ENCODE results near the gene SLCO1A2.

SLCO1A2 gene

GRCh38 chr12:21330682-21331253 lies 3.9 kb downstream of the SLCO1A2 start:
- no peak for DNase-seq (ENCODE audit: low read depth in 1 of 2, low spot score in 1 of 2)

- DNase-seq (ENCODE audit: low read depth in 1 of 2, low spot score in 1 of 2): no peak
These were observed 6.1 kb downstream of the SLCO1A2 start for GRCh38 chr12:21328578-21328977.

- DNase-seq (ENCODE audit: low read depth in 1 of 2, low spot score in 1 of 2): no peak
These were observed 10.2 kb downstream of the SLCO1A2 start for GRCh38 chr12:21324551-21324950.

- no peak for DNase-seq (ENCODE audit: low read depth in 1 of 2, low spot score in 1 of 2)
These were observed 11.0 kb downstream of the SLCO1A2 start for GRCh38 chr12:21323736-21324135.

GRCh38 chr12:21308785-21309184 lies 25.9 kb downstream of the SLCO1A2 start:
- DNase-seq (ENCODE audit: low read depth in 1 of 2, low spot score in 1 of 2): no peak

DNA sequence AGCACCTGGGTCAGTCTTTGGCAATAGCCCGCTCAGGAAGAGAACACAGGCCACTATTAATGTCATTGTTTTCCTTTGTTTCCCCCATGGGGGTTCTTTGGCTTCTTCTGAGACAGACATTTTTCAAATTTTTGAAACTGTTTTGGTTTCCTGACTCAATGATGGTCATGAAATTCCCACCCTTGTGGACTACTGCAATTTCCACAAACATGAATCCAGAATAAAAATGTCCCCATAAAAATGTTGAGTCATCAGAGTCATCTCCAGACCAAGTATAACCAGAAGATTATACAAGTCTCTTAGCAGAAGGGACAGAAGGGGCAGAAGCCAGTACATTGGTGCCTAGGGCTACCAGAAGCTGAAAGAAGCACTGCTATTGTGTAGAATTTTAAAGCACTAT lies 29.1 kb downstream of the SLCO1A2 start:
- DNase-seq (ENCODE audit: low read depth in 1 of 2, low spot score in 1 of 2): no peak

GRCh38 chr12:21300632-21301031 lies 34.1 kb downstream of the SLCO1A2 start:
- no peak for DNase-seq (ENCODE audit: low read depth in 1 of 2, low spot score in 1 of 2)

DNA sequence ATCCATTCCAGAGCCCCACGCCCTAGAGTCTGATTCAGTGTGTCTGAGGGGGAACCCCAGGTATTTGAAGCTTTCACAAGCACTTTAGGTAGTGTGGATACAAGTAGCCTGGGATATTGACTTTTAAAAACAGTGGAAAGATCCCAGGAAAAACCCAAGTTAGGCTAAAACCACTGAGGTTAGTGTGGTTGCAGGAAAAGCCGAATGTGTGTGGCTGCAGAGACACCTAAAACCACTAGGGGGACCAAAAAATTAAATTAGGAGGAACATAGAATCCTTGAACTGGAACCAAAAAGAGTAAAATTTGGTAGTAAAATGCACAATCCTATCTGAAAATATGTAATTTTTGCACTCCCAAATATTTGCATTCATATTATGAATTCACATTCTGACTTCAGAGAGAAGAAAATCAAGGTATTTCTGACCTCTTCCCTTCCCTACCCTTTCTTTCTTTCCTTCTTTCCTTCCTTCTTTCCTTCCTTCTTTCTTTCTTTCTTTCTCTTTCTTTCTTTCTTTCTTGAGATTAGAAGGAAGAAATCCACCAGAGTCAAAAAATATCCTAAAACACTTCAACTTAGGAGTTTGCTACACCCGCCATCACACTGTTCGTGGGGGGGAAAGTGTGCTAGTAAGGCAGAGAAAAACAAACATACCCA lies 37.8 kb downstream of the SLCO1A2 start:
- no peak for DNase-seq (ENCODE audit: low read depth in 1 of 2, low spot score in 1 of 2)

DNA sequence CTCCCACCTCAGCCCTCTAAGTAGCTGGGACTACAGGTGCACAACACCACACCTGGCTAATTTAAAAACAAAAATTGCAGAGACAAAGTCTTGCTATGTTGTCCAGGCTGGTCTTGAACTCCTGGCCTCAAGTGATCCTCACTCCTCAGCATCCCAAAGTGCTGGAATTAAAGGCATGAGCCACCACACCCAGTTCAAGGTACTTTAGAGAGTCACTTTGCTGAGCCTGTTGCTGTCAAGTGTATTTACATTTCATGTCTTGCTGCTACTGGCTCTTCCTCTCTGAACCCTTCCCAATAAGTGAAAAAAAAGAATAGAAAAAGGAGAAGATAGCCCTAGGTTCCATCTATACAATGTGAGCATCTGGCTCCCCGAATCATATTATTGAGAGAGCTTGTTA lies 38.4 kb downstream of the SLCO1A2 start:
- DNase-seq (ENCODE audit: low read depth in 1 of 2, low spot score in 1 of 2): no peak

DNA sequence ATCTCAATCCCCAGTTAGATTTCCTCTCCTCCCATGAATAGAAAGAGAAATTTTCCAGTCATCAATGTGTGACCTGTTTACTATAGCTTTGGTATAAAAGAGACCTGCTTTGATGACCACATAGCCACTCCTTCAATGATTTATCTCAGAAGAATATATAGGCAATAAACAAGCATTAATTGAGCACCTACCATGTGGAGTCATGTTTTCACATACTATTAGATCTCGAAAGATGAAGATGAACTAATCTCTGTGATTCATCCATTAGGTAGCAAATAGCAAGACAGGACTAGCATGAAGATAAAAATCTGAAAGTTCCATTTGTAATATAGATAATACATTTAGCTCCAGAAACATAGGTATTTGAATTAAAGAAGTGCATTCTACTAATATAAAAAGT lies 40.5 kb downstream of the SLCO1A2 start:
- no peak for DNase-seq (ENCODE audit: low read depth in 1 of 2, low spot score in 1 of 2)

DNA sequence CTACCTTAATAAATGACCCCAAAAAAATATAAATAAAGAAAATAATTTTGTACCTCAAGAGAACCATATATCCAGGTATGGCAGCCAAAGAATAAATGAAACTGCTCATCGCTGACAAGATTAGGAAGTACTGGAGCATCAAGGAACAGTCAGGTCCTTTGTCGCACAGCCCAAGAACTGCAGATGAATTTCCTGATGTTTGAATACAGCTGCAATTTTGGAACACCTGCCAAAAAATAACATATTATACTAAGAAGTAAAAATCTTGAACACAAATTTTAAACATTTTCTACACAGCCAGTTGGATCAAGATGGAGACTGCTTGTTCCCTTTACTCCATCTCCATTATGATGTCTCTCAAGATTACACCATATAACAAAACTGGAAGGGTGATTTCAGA lies 42.6 kb downstream of the SLCO1A2 start:
- DNase-seq (ENCODE audit: low read depth in 1 of 2, low spot score in 1 of 2): no peak

DNA sequence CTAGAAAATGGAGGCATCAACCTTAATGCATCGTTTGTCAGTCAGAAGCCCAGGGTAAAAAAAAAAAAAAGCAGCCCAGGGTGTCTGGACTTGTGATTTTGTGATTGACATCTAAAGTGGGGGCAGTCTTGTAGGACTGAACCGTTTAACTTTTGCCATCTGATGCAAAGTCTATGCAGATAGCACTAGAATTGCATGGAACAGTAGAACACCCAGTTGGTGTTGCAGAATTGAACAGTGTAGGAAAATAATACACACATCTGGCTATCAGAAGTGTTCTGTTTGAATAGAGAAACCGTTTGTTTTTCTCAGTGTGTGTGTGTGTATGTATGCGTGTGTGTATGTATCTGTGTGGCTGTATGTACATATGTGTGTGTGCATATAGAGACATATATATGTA lies 45.0 kb downstream of the SLCO1A2 start:
- no peak for DNase-seq (ENCODE audit: low read depth in 1 of 2, low spot score in 1 of 2)

GRCh38 chr12:21276826-21277225 lies 57.9 kb downstream of the SLCO1A2 start:
- DNase-seq (ENCODE audit: low read depth in 1 of 2, low spot score in 1 of 2): no peak

GRCh38 chr12:21265932-21266331 lies 68.8 kb downstream of the SLCO1A2 start:
- no peak for DNase-seq (ENCODE audit: low read depth in 1 of 2, low spot score in 1 of 2)

DNA sequence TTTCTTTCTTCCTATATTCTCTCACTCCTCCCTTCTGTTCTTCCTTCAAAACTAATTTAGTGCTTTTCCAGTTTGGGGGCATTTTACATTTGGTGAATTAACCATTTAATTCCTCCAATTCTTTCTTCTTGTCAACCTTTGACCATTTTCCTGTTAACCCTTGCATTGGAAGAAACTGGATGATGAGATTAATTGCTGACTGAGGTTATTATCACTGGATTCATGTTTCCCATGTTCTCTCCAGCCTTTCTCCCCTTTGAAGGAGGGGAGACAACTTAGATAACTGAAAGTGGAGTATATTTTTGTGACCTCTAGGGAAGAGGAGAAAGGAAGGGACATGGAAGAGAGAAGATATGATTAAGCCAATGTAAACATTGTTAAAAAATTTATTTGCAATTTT lies 70.5 kb downstream of the SLCO1A2 start:
- no peak for DNase-seq (ENCODE audit: low read depth in 1 of 2, low spot score in 1 of 2)

DNA sequence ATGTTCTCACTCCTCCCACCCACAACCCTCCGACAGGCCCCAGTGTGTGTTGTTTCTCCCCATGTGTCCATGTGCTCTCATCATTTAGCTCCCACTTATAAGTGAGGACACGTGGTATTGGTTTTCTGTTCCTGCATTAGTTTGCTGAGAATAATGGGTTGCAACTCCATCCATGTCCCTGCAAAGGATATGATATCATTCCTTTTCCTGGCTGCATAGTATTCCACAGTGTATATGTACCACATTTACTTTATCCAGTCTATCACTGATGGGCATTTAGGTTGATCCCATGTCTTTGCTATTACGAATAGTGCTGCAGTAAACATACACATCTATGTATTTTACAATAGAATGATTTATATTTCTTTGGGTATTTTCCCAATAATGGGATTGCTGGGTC lies 77.5 kb downstream of the SLCO1A2 start:
- DNase-seq (ENCODE audit: low read depth in 1 of 2, low spot score in 1 of 2): no peak

DNA sequence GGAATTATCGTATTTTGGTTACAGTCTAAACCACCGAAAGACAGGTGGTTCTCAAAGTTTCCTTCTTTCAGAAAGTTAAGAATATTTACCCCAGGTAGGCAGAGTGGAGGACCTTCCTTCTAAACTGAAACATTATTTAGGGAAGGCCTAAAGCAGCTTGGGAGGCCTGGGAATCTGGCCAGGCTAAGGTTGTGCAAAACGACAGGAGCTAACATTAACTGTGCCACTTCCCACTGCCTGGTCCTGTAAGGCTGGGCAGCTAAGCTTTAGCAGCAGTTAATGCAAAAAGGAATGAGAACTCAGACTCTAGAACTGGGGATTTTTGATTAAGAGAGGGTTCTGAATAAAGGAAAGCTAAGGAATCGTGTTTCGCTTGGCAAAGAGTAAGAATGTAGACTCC lies 82.6 kb downstream of the SLCO1A2 start:
- DNase-seq (ENCODE audit: low read depth in 1 of 2, low spot score in 1 of 2): no peak

GRCh38 chr12:21248679-21249078 lies 86.0 kb downstream of the SLCO1A2 start:
- DNase-seq (ENCODE audit: low read depth in 1 of 2, low spot score in 1 of 2): no peak

GRCh38 chr12:21239866-21240265 lies 94.9 kb downstream of the SLCO1A2 start:
- no peak for DNase-seq (ENCODE audit: low read depth in 1 of 2, low spot score in 1 of 2)

DNA sequence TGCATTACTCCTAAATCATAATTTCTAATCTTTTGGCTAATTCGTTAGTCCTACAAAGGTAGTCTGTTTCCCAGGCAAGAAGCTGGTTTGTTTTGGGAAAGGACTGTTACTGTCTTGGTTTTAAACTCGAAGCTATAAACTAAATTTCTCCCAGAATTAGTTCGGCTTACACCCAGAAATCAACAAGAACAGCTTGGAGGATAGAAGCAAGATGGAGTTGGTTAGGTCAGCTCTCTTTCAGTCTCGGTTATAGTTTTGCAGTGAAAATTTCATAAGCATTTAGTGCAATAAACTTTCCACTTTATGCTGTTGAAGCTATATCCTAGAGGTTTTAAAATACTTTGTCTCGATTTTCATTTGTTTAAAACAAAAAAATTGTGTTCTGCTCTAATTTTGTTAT lies 100.3 kb downstream of the SLCO1A2 start:
- DNase-seq (ENCODE audit: low read depth in 1 of 2, low spot score in 1 of 2): no peak

GRCh38 chr12:21223930-21224329 lies 110.8 kb downstream of the SLCO1A2 start:
- no peak for DNase-seq (ENCODE audit: low read depth in 1 of 2, low spot score in 1 of 2)

GRCh38 chr12:21221778-21222177 lies 112.9 kb downstream of the SLCO1A2 start:
- DNase-seq (ENCODE audit: low read depth in 1 of 2, low spot score in 1 of 2): no peak

DNA sequence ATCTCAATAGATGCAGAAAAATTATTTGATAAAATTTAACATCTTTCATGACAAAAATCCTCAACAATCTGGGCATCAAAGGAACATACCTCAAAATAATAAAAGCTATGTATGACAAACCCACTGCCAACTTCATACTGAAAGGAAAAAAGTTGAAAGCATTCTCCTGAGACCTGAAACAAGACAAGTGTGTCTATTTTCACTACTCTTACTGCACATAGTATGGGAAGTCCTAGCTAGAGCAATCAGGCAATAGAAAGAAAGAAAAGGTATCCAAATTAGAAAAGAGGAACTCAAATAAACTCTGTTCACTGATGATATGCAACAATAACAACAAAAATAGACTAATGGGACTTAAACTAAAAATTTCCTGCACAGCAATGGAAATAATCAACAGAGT lies 113.6 kb downstream of the SLCO1A2 start:
- no peak for DNase-seq (ENCODE audit: low read depth in 1 of 2, low spot score in 1 of 2)

All from activated CD4-positive, alpha-beta T cell treated with anti-CD3 and anti-CD28 coated beads, Interleukin-2, amount 50 U/mL, for 24 hours (primary cell).